Measurements from ENCODE around the gene PRKACA.

DNA sequence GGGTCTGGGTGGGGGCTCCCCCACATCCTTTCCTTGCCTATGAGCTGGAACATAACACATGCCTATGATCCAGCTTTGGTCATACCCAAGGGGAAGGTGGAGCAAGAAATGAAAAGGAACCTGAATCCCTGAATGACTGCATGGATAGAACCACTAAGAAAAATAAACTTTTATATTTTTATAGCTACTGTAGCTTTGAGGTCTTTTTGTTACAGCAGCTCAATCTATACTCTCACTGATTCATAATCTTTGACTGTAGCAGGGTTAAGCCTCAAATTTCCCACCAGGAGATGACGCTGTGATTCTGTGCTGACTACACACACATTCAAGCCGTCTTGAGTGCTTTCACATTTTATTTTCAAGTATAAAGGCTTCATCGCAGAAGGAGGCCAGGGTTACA is 64.5 kb downstream of the PRKACA start:
- TF ChIP-seq, protein P1, sequence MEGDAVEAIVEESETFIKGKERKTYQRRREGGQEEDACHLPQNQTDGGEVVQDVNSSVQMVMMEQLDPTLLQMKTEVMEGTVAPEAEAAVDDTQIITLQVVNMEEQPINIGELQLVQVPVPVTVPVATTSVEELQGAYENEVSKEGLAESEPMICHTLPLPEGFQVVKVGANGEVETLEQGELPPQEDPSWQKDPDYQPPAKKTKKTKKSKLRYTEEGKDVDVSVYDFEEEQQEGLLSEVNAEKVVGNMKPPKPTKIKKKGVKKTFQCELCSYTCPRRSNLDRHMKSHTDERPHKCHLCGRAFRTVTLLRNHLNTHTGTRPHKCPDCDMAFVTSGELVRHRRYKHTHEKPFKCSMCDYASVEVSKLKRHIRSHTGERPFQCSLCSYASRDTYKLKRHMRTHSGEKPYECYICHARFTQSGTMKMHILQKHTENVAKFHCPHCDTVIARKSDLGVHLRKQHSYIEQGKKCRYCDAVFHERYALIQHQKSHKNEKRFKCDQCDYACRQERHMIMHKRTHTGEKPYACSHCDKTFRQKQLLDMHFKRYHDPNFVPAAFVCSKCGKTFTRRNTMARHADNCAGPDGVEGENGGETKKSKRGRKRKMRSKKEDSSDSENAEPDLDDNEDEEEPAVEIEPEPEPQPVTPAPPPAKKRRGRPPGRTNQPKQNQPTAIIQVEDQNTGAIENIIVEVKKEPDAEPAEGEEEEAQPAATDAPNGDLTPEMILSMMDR (conservative IDR thresholded peaks at IDR 0.05 in 1 of 2, IDR thresholded peaks at IDR 0.05 in 1 of 2; ENCODE audit: low read depth in 1 of 2, low read length in 2 of 2), result no peak
- TF ChIP-seq EZH2 (IDR thresholded peaks at IDR 0.05; ENCODE audit: low read length, missing control alignments), result no peak

Measured in fibroblast of lung (primary cell).